Measurements from ENCODE around the gene CSF1.
"Not testable (repeated sequence)": the region's sequence is repeated elsewhere in the genome, so short reads cannot be mapped to it uniquely, and the experiment has no call there.

The CSF1 gene, protein sequence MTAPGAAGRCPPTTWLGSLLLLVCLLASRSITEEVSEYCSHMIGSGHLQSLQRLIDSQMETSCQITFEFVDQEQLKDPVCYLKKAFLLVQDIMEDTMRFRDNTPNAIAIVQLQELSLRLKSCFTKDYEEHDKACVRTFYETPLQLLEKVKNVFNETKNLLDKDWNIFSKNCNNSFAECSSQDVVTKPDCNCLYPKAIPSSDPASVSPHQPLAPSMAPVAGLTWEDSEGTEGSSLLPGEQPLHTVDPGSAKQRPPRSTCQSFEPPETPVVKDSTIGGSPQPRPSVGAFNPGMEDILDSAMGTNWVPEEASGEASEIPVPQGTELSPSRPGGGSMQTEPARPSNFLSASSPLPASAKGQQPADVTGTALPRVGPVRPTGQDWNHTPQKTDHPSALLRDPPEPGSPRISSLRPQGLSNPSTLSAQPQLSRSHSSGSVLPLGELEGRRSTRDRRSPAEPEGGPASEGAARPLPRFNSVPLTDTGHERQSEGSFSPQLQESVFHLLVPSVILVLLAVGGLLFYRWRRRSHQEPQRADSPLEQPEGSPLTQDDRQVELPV

DNA sequence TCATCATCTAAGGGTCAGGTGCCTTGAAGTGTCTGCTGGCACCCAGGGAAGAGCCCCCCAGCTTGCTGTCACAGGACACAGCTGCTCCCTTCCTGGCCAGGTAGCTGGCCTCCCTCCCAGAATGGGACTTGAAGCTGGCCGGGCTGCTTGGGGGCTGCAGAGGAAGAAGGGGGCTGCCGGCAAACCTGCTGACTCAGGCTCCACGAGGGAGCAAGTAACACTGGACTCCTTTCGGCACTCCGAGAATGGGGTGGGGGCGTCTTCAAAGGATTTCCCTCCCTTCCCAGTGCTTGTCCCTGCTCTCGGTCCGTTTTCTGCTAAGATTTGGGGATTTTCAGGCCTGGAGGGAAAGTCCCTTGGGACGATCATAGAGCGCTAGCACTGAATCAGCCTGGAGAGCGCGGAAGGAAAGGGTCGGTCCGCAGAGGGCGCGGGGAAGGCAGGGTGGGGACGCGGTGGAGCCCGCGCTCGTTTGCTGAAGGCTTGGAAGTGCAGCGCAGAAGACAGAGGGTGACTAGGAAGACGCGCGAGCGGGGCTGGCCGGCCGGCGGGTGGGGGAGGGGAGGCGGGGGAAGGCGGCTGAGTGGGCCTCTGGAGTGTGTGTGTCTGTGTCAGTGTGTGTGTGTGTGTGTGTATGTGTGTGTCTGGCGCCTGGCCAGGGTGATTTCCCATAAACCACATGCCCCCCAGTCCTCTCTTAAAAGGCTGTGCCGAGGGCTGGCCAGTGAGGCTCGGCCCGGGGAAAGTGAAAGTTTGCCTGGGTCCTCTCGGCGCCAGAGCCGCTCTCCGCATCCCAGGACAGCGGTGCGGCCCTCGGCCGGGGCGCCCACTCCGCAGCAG is at the start of gene CSF1:
TSS of gene CSF1 (plus strand) at position 727 of the 840 bp plus-strand sequence. CDS start 175 bp downstream, outside the sequence.
- DNase-seq = peak; percentile 90

DNA sequence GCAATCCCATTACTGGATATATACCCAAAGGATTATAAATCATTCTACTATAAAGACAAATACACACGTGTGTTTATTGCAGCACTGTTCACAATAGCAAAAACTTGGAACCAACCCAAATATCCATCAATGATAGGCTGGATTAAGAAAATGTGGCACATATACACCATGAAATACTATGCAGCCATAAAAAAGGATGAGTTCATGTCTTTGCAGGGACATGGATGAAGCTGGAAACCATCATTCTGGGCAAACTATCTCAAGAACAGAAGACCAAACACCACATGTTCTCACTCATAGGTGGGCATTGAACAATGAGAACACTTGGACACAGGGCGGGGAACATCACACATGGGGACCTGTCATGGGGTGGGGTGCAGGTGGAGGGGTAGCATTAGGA is 49.0 kb upstream of the CSF1 start:
- not testable (repeated sequence) for DNase-seq

DNA sequence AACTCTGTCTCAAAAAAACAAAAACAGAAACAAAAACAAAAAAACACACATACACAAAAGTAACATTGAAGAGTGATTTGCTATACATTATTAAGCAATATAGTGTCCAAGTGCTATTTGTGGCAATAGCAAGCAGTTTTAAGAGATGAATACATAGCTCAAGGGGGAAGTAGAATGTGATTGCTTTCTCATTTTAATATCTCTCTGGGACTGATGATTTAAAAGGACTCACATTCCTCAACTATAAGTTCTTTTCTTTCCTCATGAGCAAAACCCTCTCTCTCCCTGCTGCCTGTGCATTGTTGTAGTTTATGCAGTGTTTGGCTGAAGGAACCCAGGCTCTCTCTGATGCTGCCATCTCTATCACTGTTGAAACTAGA is 47.0 kb upstream of the CSF1 start:
- no peak for DNase-seq

DNA sequence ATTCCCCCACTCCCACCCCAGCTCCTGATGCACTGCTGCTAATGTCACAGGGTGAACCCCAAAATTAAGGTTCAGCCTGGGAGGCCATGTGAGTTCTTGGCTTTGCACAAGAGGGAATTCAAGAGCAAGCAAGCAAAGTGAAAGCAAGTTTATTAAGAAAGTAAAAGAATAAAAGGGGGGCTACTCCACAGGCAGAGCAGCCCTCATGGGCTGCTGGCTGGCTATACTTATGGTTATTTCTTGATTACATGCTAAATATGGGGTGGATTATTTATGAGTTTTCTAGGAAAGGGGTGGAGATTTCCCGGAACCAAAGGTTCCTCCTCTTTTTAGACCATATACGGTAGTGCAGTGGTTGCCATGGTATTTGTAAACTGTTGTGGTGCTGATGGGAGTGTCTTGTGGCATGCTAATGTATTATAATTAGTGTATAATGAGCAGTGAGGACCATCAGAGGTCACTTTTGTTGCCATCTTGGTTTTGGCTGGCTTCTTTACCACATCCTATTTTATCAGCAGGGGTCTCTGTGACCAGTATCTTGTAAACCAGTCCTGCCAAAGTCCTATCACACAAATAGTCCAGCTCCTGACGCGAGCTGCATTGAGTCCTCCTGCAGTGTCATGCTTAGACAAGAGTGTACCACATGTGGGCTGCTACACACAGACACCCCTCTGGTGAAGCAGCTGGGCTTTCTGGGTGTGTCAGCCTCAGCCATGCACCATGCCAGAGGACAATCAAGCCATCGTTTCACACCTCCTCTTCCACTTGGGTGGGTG is 46.4 kb upstream of the CSF1 start:
- peak; percentile 76 for DNase-seq

DNA sequence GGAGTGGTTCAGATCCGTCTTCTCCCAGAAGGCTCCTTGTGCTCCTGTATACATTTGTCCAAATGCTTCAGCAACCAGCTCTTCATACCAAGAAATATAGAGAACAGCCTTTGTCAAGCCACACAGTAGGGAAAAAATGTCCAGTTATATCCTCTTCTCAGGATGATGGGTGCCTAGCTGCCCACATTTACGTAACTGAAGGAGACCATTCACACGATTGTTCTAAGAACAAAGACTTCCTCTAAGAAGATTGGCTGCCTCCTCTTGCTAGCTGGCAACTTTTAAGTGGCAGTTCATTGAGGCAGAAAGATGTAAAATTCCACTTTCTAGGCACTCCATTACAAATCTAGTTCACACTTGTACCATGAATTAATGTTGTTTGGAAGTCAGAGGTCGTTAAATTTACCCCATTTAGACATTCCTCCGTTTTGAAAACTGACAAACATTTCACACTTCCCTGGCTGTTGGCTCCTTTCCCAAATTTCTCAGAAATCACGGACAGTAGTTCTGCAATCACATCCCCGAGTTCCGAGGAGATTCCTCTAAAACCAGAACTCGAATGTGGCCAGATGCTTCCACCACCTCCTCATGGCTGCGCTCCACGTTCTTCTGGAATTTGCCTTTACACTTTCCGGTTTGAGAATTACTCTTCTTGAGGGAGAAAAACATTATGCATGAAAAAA is 45.6 kb upstream of the CSF1 start:
- DNase-seq = peak; percentile 61

- DNase-seq = no peak
Measured at GRCh38 chr1:109866071-109866470, 44.6 kb upstream of the CSF1 start.

- DNase-seq = no peak
Measured at GRCh38 chr1:109873278-109874175, 37.1 kb upstream of the CSF1 start.

- DNase-seq = no peak
Measured at GRCh38 chr1:109874445-109874844, 36.2 kb upstream of the CSF1 start.

DNA sequence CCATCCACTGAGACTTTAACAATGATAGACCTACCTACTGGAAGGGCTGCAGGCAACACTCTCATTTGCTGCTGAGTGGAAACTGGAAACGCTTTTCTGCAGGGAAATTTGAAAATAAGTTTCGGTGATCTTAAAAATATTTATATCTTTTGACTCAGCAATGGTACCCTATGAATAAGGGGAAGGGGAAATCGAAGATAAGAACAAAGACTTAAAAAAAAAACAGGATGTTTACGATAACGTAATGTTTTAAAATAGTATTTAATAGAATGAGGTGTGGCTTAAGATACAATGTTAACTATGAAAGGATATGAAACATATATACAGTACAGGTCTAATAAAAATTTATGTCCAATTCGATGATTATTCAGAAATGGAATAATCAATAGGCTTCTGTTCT is 34.8 kb upstream of the CSF1 start:
- no peak for DNase-seq

DNA sequence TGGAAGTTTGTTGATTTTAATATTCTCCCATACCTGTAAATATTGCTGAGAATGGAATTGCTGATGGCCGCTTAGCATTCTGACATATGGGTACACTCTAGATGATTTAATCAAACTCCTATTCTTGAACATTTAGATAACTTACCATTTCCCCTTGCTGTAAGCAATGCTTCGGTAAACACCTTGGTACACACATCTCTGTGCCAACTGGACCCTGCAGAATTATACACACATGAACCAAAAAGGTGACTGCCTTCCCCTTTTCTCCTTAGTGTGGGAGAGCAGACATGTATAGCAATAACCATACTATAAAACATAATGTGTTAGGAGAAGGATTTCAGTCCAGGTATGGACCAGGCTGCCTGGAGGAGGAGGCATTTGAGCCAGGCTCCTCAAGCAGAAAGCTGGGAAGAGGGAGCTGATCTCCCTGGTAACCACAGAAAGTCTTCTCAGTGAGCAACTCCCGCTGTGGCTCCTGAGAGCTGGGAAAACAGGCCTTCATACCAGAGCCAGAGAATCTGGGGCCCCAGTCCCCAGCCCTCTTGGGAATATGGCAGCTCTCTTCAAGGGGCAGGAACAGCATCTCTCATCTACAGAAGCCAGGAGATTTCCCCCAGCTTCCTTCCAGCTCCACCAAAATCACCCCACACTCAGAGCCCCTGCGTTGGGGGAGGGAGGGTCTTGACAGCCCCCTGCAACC is 33.9 kb upstream of the CSF1 start:
- no peak for DNase-seq

- peak; percentile 86 for DNase-seq
Measured at GRCh38 chr1:109877317-109877771, 33.3 kb upstream of the CSF1 start.

DNA sequence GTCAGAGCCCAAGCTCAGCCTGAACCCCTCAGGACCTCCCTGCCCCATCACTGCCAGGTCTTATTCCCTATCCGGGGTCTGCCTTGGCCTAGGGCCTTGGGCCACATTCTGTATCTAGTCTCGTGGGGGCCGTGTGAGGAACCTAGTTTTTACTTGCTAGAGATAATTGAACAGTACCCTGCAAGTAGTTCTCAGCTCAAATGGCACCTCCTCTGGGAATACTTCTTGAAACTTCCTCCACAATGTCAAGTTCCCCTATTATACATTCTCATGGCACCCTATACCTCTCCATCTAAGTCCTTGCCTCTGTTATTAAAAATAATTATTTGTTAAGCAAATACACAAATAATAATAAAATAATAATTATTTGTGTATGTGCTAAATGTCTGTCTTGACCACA is 32.9 kb upstream of the CSF1 start:
- DNase-seq = no peak

- no peak for DNase-seq
Measured at GRCh38 chr1:109878531-109879104, 32.0 kb upstream of the CSF1 start.

DNA sequence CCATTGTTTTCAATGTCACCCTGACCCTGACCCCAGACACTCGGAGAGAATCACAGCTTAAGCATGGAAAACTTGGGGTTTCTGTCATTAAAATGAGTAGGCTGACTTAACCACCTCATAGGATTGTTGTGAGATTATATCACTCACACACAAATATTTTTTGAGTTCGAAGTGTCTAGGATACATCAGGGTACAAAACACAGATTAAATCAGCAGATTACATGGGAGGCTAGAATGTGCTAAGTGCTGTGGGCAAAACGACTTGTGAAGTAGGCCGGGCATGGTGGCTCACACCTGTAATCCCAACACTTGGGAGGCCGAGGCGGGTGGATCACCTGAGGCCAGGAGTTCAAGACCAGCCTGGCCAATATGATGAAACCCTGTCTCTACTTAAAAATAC is 31.3 kb upstream of the CSF1 start:
- DNase-seq = not testable (repeated sequence)

DNA sequence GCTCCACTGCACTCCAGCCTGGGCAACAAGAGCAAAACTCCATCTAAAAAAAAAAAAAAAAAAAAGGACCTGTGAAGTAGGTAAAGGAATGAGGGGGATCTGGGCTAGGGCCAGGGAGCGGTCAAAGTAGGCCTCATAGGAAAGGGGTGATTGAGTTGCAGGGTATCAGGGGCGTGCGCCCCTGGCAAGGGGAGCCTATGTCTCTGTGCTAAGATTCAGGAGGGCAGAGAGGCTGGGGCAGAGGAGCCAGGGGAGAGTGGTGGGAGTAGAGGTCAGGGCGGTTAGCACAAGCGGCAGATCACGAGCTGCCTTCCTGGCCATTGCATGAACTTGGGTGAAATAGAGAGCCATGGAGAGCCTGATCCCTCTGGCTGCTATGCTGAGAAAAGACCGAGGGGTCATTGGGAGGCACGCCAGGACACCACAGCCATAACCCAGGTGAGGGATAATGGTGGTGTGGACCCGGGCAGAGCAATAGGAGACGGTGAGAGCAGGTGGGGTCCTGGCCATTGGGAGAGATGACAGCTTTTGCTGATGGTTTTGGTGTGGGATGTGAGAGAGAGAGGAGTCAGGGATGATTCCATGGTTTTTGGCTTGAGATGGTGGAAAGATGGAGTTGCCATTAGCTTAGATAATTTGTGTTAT is 30.6 kb upstream of the CSF1 start:
- DNase-seq = no peak

GRCh38 chr1:109880971-109881894 is 29.4 kb upstream of the CSF1 start:
- DNase-seq = no peak

- DNase-seq = peak; percentile 19
Measured at GRCh38 chr1:109881906-109882287, 28.8 kb upstream of the CSF1 start.
